Measurements from ENCODE around the gene ZDHHC7.

- TF ChIP-seq EZH2 (IDR thresholded peaks at IDR 0.05; ENCODE audit: insufficient read depth, poor library complexity, severe bottlenecking): no peak
- no peak for TF ChIP-seq EZH2phosphoT487 (IDR thresholded peaks at IDR 0.05; ENCODE audit: insufficient read depth, low read depth)
Measured at GRCh38 chr16:84931107-84931494, 80.2 kb downstream of the ZDHHC7 start.
